SK-N-MC (cell line): ENCODE data around the gene HPS1.

ENCODE experiments used
- EZH2 ChIP-seq: fragments of 200-600 bp; sonication (generic); IDR thresholded peaks from one replicate; pipeline ENCODE4 v1.6.1; 2017; ENCODE audit warnings: antibody characterized with exemption
- POLR2AphosphoS5 ChIP-seq: IDR thresholded peaks from 2 replicates; pipeline ENCODE4 v1.6.1; 2012; ENCODE audit warnings: mild to moderate bottlenecking, low read depth, low read length, borderline replicate concordance

- TF ChIP-seq EZH2 (no peak), POLR2AphosphoS5 (no peak)
Observed at GRCh38 chr10:98370831-98371820, 75.6 kb downstream of the HPS1 start.
